Small intestine (tissue), 7 donors: ENCODE measurements around the gene ENKUR. TPM values are rescaled to one million over a fixed set of nuclear protein-coding genes. Genes with fewer than 3 reads are reported as not detected.
A peak's percentile ranks its signal among the peaks of the same experiment; 100 is the strongest.

ENCODE experiments used
- DNase-seq, 2 donors: peaks; one replicate each; pipeline versions ENCODE4 v3.0.0 to v3.0.0-alpha.2; 2013
- FAIRE-seq: peaks from 2 replicates; lab custom pipeline; 2012; peaks lifted over from hg19 to GRCh38; lab: Jason Lieb, UNC
- H3K27ac ChIP-seq, 3 donors: one replicate each; pipeline ENCODE4 v1.5.1; 2013; ENCODE audit warnings: low read length in 2 of 3, mild to moderate bottlenecking in 2 of 3, control low read depth in 1 of 3, inconsistent platforms in 1 of 3, low read depth in 1 of 3, moderate library complexity in 1 of 3
- H3K27me3 ChIP-seq, 3 donors: one replicate each; pipeline ENCODE4 v1.6.1; 2013; ENCODE audit warnings: low read length in 3 of 3, inconsistent platforms in 1 of 3; ENCODE audit not compliant: control insufficient read depth in 3 of 3, insufficient read depth in 3 of 3
- H3K36me3 ChIP-seq, 3 donors: one replicate each; pipeline ENCODE4 v1.6.1; 2013; ENCODE audit warnings: low read length in 3 of 3, inconsistent platforms in 1 of 3, low read depth in 1 of 3, mild to moderate bottlenecking in 1 of 3, moderate library complexity in 1 of 3; ENCODE audit not compliant: control insufficient read depth in 3 of 3, insufficient read depth in 2 of 3
- H3K4me1 ChIP-seq, 3 donors: one replicate each; pipeline ENCODE4 v1.6.1; 2013; ENCODE audit warnings: low read length in 2 of 3, inconsistent platforms in 1 of 3, low read depth in 1 of 3, mild to moderate bottlenecking in 1 of 3, moderate library complexity in 1 of 3; ENCODE audit not compliant: control insufficient read depth in 3 of 3, insufficient read depth in 2 of 3
- H3K4me3 ChIP-seq, 3 donors: one replicate each; pipeline ENCODE4 v1.5.1; 2013; ENCODE audit warnings: low read length in 3 of 3, control low read depth in 1 of 3, inconsistent platforms in 1 of 3, low read depth in 1 of 3, mild to moderate bottlenecking in 1 of 3, moderate library complexity in 1 of 3
- H3K9me3 ChIP-seq, 2 donors: one replicate each; pipeline ENCODE4 v1.6.1; 2013; ENCODE audit warnings: low read depth in 1 of 2, low read length in 1 of 2; ENCODE audit not compliant: control insufficient read depth in 2 of 2, insufficient read depth in 1 of 2
- WGBS, 3 donors: extraction: QIAGEN DNeasy Blood & Tissue Kit; methylation state at CpG; one replicate each; pipeline ENCODE4 v1.1.7; 2013; 5-methylcytosine and 5-hydroxymethylcytosine counted together
- polyA plus RNA-seq, 4 donors: library from polyadenylated mRNA; stranded (reverse) in 3 of 4; unstranded in 1 of 4; fragments of 200-250 nt in 3 of 4; fragments of 120-200 nt in 1 of 4; gene quantifications; one replicate each; pipeline versions ENCODE4 v1.2.1 to v1.2.3, GENCODE V29; 2013
- donor health status: healthy with polysubstance abuse.
- donor health status: control.
- donor health status: control.
- donor health status: Bipolar disorder and iron deficiency.
- donor health status: healthy.

The ENKUR gene
- polyA plus RNA-seq, 4 donors, result 0.10 to 1.9 (median 1.2) TPM

DNA sequence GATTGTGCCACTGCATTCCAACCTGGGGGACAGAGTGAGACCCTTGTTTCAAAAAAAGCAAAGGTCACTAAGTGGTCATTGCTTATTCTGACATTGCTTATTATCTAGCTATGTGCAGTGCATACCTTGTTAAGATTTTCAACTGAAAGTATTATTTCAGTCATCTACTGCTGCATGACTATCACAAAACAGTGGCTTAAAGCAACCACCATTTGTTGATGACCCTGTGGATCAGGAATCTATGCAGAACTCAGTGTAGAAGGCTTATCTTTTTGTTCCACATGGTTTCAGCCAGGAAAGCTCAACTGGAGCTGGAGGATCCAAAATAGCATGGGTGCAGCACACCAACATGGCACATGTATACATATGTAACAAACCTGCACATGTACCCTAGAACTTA lies 23.6 kb upstream of the ENKUR start:
- H3K4me3 ChIP-seq, result no peak overlapping the region
- no peaks in the 10 kb centered on the region for H3K27me3 ChIP-seq
- FAIRE-seq (no peak), DNase-seq (no peak)
- no peaks in the 10 kb centered on the region for H3K4me1 ChIP-seq
- peaks cover 0 to 2% (median 0%) of the 10 kb centered on the region in 3 donors for H3K36me3 ChIP-seq
- no peak overlapping the region for H3K27ac ChIP-seq
- no peaks in the 10 kb centered on the region for H3K9me3 ChIP-seq

DNA sequence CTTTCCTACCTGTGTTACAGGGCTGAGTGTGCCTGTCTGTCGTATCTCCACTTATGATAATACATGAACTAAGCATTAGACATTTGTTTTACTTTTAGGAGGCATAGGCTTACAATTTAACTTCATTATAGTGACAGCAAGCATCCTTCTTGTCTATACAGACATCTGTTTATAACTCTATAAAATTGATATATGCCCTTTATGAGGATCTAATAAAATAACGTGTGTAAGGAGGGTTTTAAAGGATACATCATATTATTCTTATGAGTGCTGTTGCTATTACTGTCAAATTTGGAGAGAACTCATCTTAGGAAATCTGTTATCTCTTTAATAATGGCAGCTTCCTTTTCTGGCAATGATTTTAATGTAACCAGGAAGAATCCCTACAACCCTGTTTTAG lies 22.4 kb upstream of the ENKUR start:
- no peak overlapping the region for H3K4me3 ChIP-seq
- FAIRE-seq (no peak), DNase-seq (no peak)
- H3K36me3 ChIP-seq, result peaks cover 0 to 2% (median 0%) of the 10 kb centered on the region in 3 donors
- H3K9me3 ChIP-seq, result no peaks in the 10 kb centered on the region
- 43 to 59% (median 51%) methylated on average over 2 of the region's 2 CpGs for WGBS, 3 donors
- no peak overlapping the region for H3K27ac ChIP-seq
- H3K4me1 ChIP-seq, result no peaks in the 10 kb centered on the region
- no peaks in the 10 kb centered on the region for H3K27me3 ChIP-seq

DNA sequence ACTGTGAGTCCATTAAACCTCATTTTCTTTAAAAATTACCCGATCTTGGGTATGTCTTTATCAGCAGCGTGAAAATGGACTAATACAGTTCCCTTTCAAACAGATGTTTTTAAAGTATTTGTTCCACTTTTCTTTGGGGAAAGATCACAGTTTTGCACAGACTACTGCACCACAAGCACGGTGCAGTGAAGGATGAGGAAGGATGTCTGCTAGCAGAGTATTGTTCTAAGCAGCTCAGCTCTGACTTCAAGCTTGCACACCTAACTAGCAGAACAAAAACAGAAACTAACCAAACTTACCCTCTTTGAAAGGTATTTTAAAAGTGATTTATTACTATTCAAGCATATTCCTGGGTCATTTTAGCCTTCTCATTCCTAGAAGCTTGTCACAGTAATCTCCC lies 20.4 kb upstream of the ENKUR start:
- FAIRE-seq (no peak), DNase-seq (no peak)
- Histone ChIP-seq H3K36me3 (peaks cover 0 to 2% (median 0%) of the 10 kb centered on the region in 3 donors), H3K4me3 (no peak overlapping the region), H3K9me3 (peaks cover 0 to 2% of the 10 kb centered on the region in 2 donors), H3K4me1 (no peaks in the 10 kb centered on the region), H3K27ac (no peak overlapping the region), H3K27me3 (no peaks in the 10 kb centered on the region)
- WGBS, 3 donors, result 45 to 66% (median 56%) methylated on average over 3 of the region's 3 CpGs

DNA sequence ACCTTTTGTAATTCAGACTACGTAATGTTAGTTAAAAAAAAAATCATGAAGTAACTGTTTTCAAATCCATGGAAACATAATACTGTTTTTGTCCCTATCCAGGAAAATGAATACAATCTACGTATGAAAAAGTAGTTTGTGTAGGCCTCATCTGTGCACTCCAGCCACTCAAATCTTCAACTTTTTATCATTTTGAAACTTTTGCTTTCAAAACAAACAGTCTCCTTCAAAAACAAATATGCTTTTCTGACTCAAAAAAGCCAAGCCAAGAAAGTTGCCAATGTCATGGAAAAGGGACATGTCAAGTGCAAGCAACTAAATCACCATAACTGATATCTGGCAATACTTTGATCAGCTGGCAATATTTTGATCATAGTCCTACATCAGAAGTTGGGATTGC lies 13.6 kb upstream of the ENKUR start:
- H3K27me3 ChIP-seq, result no peaks in the 10 kb centered on the region
- H3K27ac ChIP-seq, result no peak overlapping the region
- DNase-seq, result no peak
- H3K4me3 ChIP-seq, result no peak overlapping the region
- no peak for FAIRE-seq
- 91 to 97% (median 95%) methylated on average over 2 of the region's 2 CpGs for WGBS, 3 donors
- peaks cover 0 to 7% of the 10 kb centered on the region in 2 donors for H3K9me3 ChIP-seq
- H3K36me3 ChIP-seq, result peaks cover 0 to 3% (median 0%) of the 10 kb centered on the region in 3 donors
- no peaks in the 10 kb centered on the region for H3K4me1 ChIP-seq

- Histone ChIP-seq H3K9me3 (peaks cover 0 to 7% of the 10 kb centered on the region in 2 donors), H3K27ac (no peak overlapping the region), H3K36me3 (peaks cover 0 to 3% (median 0%) of the 10 kb centered on the region in 3 donors), H3K4me3 (no peak overlapping the region), H3K27me3 (no peaks in the 10 kb centered on the region), H3K4me1 (no peaks in the 10 kb centered on the region)
- no peak for FAIRE-seq
- no peak for DNase-seq
- WGBS, 3 donors, result 96 to 98% (median 96%) methylated on average over 1 of the region's 1 CpG
These were observed 12.8 kb upstream of the ENKUR start for GRCh38 chr10:25028711-25029110.

DNA sequence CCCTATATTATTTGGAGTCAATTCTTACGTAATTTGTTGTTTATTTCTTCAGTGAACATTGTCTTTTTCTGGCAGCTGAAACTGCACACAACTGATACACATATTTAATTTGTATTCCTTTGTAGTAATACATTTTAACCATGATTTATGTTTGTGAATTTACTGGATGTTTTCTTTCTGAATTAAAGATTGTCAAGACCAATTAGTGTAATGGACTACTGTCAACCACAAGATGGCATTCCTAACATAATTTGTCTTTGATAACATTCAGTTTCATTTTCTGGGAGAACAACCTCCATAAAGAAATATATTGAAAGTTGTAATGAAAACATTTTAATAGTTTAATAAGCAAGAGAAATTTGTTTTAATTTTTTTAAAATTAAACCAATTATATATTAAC lies 10.5 kb upstream of the ENKUR start:
- H3K4me1 ChIP-seq, result no peaks in the 10 kb centered on the region
- no peaks in the 10 kb centered on the region for H3K27me3 ChIP-seq
- FAIRE-seq, result peak; percentile 95
- H3K4me3 ChIP-seq, result no peak overlapping the region
- H3K9me3 ChIP-seq, result peaks cover 0 to 5% of the 10 kb centered on the region in 2 donors
- DNase-seq, result peak; percentile 37 to 68
- H3K36me3 ChIP-seq, result peaks cover 0 to 3% (median 0%) of the 10 kb centered on the region in 3 donors
- no peak overlapping the region for H3K27ac ChIP-seq
- 68 to 82% (median 79%) methylated on average over 1 of the region's 1 CpG for WGBS, 3 donors

DNA sequence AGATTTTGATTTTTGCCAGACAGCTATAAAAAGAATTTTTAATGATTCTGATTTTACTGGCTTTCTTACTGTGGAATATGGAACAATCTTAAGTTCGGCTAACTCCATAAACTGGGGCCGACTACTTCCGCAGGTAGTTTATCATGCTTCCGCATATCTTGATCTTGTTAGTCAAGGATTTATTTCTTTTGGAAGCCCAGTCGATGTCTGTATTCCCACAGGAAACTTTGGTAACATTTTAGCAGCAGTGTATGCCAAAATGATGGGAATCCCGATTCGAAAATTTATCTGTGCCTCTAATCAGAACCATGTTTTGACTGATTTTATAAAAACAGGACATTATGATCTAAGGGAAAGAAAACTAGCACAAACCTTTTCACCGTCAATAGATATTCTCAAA lies 8.6 kb upstream of the ENKUR start:
- WGBS, 3 donors, result 88 to 90% (median 89%) methylated on average over 8 of the region's 8 CpGs

DNA sequence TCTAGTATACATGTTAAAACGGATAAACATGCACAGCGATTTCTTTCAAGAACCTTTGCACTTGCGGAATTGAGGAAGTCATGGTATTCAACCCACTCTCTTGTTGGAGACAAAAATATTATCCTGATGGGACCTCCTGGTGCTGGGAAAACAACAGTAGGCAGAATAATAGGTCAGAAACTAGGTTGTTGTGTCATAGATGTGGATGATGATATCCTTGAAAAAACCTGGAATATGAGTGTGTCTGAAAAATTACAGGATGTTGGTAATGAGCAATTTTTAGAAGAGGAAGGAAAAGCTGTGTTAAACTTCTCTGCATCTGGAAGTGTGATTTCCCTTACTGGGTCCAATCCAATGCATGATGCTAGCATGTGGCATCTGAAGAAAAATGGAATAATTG lies 7.3 kb upstream of the ENKUR start:
- no peaks in the 10 kb centered on the region for H3K27me3 ChIP-seq
- DNase-seq (no peak), FAIRE-seq (no peak)
- H3K4me3 ChIP-seq, result no peak overlapping the region
- H3K9me3 ChIP-seq, result no peaks in the 10 kb centered on the region
- WGBS, 3 donors, result 70 to 83% (median 80%) methylated on average over 3 of the region's 3 CpGs
- peaks cover 0 to under 1% (median 0%) of the 10 kb centered on the region in 3 donors for H3K4me1 ChIP-seq
- no peak overlapping the region for H3K27ac ChIP-seq
- H3K36me3 ChIP-seq, result peaks cover 0 to 3% (median 0%) of the 10 kb centered on the region in 3 donors

More for the DNA sequence above, 8.6 kb upstream of the ENKUR start:
- no peak for FAIRE-seq
- H3K27ac ChIP-seq, result no peak overlapping the region
- no peak overlapping the region for H3K4me3 ChIP-seq
- peaks cover 0 to 3% (median 0%) of the 10 kb centered on the region in 3 donors for H3K36me3 ChIP-seq
- no peaks in the 10 kb centered on the region for H3K9me3 ChIP-seq
- H3K27me3 ChIP-seq, result no peaks in the 10 kb centered on the region
- DNase-seq, result no peak
- H3K4me1 ChIP-seq, result no peaks in the 10 kb centered on the region

GRCh38 chr10:25018703-25019102 lies 2.7 kb upstream of the ENKUR start:
- Histone ChIP-seq H3K9me3 (no peaks in the 10 kb centered on the region), H3K4me3 (no peak overlapping the region), H3K4me1 (peaks cover 0 to 10% (median 2%) of the 10 kb centered on the region in 3 donors), H3K27ac (no peak overlapping the region), H3K27me3 (no peaks in the 10 kb centered on the region), H3K36me3 (no peaks in the 10 kb centered on the region)
- no peak for DNase-seq
- FAIRE-seq, result no peak
- WGBS, 3 donors, result 94 to 98% (median 97%) methylated on average over 3 of the region's 3 CpGs
